DOHH2 (cell line): ENCODE measurements around the gene TBCE.
"Not testable (repeated sequence)": the region's sequence is repeated elsewhere in the genome, so short reads cannot be mapped to it uniquely, and the experiment has no call there.

Experiments
- H3F3A ChIP-seq: fragments of 200-600 bp; sonication (generic), shearing (Covaris generic); 2 replicates; pipeline ENCODE4 v1.6.0; 2016; ENCODE audit warnings: antibody characterized with exemption, mild to moderate bottlenecking; ENCODE audit not compliant: control insufficient read depth, insufficient read depth
- H3K27ac ChIP-seq: fragments of 200-600 bp; sonication (generic); 2 replicates; pipeline ENCODE4 v1.5.1; 2014; ENCODE audit warnings: low read depth, mild to moderate bottlenecking, low read length, moderate library complexity
- H3K27me3 ChIP-seq: fragments of 200-600 bp; sonication (generic); 2 replicates; pipeline ENCODE4 v1.6.1; 2014; ENCODE audit warnings: mild to moderate bottlenecking, low read length, mixed read lengths; ENCODE audit not compliant: control insufficient read depth
- H3K36me3 ChIP-seq: fragments of 200-600 bp; sonication (generic); 2 replicates; pipeline ENCODE4 v1.6.1; 2014; ENCODE audit warnings: mild to moderate bottlenecking, low read length, moderate library complexity, mixed read lengths; ENCODE audit not compliant: control insufficient read depth
- H3K4me1 ChIP-seq: fragments of 200-600 bp; sonication (generic); 2 replicates; pipeline ENCODE4 v1.6.1; 2014; ENCODE audit warnings: mild to moderate bottlenecking, low read length, mixed read lengths; ENCODE audit not compliant: control insufficient read depth
- H3K4me2 ChIP-seq: fragments of 200-600 bp; sonication (generic); 2 replicates; pipeline ENCODE4 v1.6.0; 2014; ENCODE audit warnings: mild to moderate bottlenecking, low read length, moderate library complexity
- H3K4me3 ChIP-seq: fragments of 200-600 bp; sonication (generic); 2 replicates; pipeline ENCODE4 v1.5.1; 2014; ENCODE audit warnings: mild to moderate bottlenecking, low read length, mixed read lengths
- H3K79me2 ChIP-seq: fragments of 200-600 bp; sonication (generic); 2 replicates; pipeline ENCODE4 v1.6.1; 2014; ENCODE audit warnings: mild to moderate bottlenecking, low read length, mixed read lengths; ENCODE audit not compliant: control insufficient read depth
- H3K9me2 ChIP-seq: fragments of 200-600 bp; sonication (generic); replicated peaks from 2 replicates; pipeline ENCODE4 v1.6.1; 2014; ENCODE audit warnings: mild to moderate bottlenecking, low read length, mixed read lengths; ENCODE audit not compliant: control insufficient read depth
- H3K9me3 ChIP-seq: fragments of 200-600 bp; sonication (generic); 2 replicates; pipeline ENCODE4 v1.6.1; 2014; ENCODE audit warnings: antibody characterized with exemption, low read length, mixed read lengths; ENCODE audit not compliant: control insufficient read depth, insufficient read depth
- H4K20me1 ChIP-seq: fragments of 200-600 bp; sonication (generic); 2 replicates; pipeline ENCODE4 v1.6.0; 2014; ENCODE audit warnings: low read depth, mild to moderate bottlenecking, antibody characterized with exemption, low read length, moderate library complexity; ENCODE audit not compliant: control insufficient read depth, insufficient read depth
- EZH2phosphoT487 ChIP-seq: fragments of 200-600 bp; sonication (generic); IDR thresholded peaks from 2 replicates; pipeline ENCODE4 v1.6.1; 2017; ENCODE audit warnings: borderline replicate concordance, mild to moderate bottlenecking, antibody characterized with exemption, low read length, moderate library complexity, mixed read lengths
- TF ChIP-seq, protein P1 (sequence below): fragments of 200-600 bp; sonication (generic); IDR thresholded peaks from one replicate; pipeline ENCODE4 v1.5.1; 2014; ENCODE audit warnings: antibody characterized with exemption, mild to moderate bottlenecking, low read depth, low read length; ENCODE audit not compliant: poor library complexity, severe bottlenecking

The TBCE gene

DNA sequence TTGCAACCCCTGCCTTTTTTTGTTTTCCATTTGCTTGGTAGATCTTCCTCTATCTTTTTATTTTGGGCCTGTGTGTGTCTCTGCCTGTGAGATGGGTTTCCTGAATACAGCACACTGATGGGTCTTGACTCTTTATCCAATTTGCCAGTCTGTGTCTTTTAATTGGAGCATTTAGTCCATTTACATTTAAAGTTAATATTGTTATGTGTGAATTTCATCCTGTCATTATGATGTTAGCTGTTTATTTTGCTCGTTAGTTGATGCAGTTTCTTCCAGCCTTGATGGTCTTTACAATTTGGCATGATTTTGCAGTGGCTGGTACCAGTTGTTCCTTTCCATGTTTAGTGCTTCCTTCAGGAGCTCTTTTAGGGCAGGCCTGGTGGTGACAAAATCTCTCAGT lies 18.4 kb downstream of the TBCE start:
- not testable (repeated sequence) for H3K4me2 ChIP-seq, H3K27ac ChIP-seq, H3K27me3 ChIP-seq, H3F3A ChIP-seq, H3K9me2 ChIP-seq, H3K36me3 ChIP-seq, H3K4me3 ChIP-seq, H3K9me3 ChIP-seq, H4K20me1 ChIP-seq, H3K4me1 ChIP-seq
- H3K79me2 ChIP-seq = peaks cover 12% of the 10 kb centered on the region

DNA sequence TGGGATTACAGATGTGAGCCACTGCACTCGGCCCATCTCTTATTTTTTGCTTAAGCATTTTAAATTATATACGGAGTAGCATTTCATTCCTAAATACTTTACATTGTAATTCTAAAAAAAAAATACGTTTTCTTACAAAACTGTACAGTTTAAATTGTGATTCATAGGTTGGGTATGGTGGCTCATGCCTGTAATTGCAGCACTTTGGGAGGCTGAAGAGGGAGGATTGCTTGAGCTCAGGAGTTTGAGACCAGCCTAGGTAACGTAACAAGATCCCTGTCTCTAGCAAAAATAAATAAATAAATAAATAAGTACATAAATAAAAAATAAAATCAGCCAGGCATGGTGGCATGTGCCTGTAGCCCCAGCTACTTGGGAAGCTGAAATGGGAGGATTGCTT lies 24.6 kb downstream of the TBCE start:
- peaks cover 20% of the 10 kb centered on the region for H3K79me2 ChIP-seq
- H3K4me2 ChIP-seq = no peak overlapping the region
- no peaks in the 10 kb centered on the region for H3K27me3 ChIP-seq
- no peak for TF ChIP-seq EZH2phosphoT487
- TF ChIP-seq, protein P1, sequence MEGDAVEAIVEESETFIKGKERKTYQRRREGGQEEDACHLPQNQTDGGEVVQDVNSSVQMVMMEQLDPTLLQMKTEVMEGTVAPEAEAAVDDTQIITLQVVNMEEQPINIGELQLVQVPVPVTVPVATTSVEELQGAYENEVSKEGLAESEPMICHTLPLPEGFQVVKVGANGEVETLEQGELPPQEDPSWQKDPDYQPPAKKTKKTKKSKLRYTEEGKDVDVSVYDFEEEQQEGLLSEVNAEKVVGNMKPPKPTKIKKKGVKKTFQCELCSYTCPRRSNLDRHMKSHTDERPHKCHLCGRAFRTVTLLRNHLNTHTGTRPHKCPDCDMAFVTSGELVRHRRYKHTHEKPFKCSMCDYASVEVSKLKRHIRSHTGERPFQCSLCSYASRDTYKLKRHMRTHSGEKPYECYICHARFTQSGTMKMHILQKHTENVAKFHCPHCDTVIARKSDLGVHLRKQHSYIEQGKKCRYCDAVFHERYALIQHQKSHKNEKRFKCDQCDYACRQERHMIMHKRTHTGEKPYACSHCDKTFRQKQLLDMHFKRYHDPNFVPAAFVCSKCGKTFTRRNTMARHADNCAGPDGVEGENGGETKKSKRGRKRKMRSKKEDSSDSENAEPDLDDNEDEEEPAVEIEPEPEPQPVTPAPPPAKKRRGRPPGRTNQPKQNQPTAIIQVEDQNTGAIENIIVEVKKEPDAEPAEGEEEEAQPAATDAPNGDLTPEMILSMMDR = no peak
- H3K9me2 ChIP-seq = no peaks in the 10 kb centered on the region
- H3K4me3 ChIP-seq = no peak overlapping the region
- no peaks in the 10 kb centered on the region for H3K9me3 ChIP-seq
- no peaks in the 10 kb centered on the region for H3F3A ChIP-seq
- H3K36me3 ChIP-seq = no peaks in the 10 kb centered on the region
- no peak overlapping the region for H3K27ac ChIP-seq
- H4K20me1 ChIP-seq = no peaks in the 10 kb centered on the region
- H3K4me1 ChIP-seq = no peaks in the 10 kb centered on the region

DNA sequence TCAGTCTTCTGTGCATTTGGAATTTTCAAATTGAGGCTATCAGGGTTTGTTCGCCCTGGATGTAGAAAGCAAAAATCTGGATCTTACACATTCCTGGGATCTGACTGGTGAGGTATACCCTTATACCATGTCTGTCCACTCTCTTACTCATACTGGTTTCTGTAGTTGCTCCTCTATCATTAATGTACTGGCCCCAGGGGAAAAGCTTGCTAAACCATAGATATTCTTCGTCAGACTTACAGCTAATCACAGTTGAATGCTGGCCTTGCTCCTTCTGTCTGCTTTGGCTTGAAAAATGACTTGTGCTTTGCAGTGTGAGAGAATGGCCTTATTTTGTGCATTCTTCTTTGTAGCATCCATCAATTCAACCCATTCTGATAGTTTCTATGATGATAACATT lies 30.5 kb downstream of the TBCE start:
- Histone ChIP-seq H3K9me3 (no peaks in the 10 kb centered on the region), H3K27ac (no peak overlapping the region), H4K20me1 (no peaks in the 10 kb centered on the region), H3K79me2 (peaks cover 24% of the 10 kb centered on the region), H3K36me3 (no peaks in the 10 kb centered on the region), H3K4me1 (no peaks in the 10 kb centered on the region), H3K27me3 (no peaks in the 10 kb centered on the region), H3K4me2 (no peak overlapping the region), H3F3A (no peaks in the 10 kb centered on the region), H3K4me3 (no peak overlapping the region), H3K9me2 (no peaks in the 10 kb centered on the region)
- TF ChIP-seq, protein P1 = no peak
- no peak for TF ChIP-seq EZH2phosphoT487

DNA sequence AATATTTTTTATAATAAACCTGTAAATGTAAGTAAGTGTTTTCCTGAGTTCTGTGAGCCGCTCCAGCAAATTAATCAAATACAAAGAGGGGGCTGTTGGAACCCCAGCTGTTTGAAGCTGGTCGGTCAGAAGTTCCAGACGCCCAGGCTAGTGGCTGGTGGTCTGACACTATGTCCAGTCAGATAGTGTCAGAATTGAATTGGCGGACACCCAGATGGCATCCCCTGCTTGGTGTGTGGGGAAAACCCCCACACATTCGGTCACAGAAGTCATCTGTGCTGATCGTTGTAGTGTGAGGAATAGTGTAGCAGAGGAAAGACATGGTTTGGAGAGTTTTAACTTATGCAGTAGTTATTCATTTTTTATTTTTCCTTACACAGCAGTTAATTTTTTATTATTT lies 32.4 kb downstream of the TBCE start:
- Histone ChIP-seq H3K9me2 (no peaks in the 10 kb centered on the region), H3K9me3 (no peaks in the 10 kb centered on the region), H3F3A (no peaks in the 10 kb centered on the region), H3K4me1 (no peaks in the 10 kb centered on the region), H3K36me3 (no peaks in the 10 kb centered on the region), H3K4me3 (no peak overlapping the region), H3K79me2 (peaks cover 22% of the 10 kb centered on the region), H3K4me2 (no peak overlapping the region), H3K27ac (no peak overlapping the region), H4K20me1 (no peaks in the 10 kb centered on the region), H3K27me3 (no peaks in the 10 kb centered on the region)
- TF ChIP-seq EZH2phosphoT487 = no peak
- TF ChIP-seq, protein P1 = no peak
